Epithelial cell of prostate (primary cell): ENCODE measurements around the gene ZNF197.
"Not testable (repeated sequence)": the region's sequence is repeated elsewhere in the genome, so short reads cannot be mapped to it uniquely, and the experiment has no call there.

Source experiments
- DNase-seq: peaks from one replicate; pipeline ENCODE4 v3.0.0-alpha.2; 2011; ENCODE audit warnings: low read depth, low spot score
- H3K27ac ChIP-seq: fragments of 450-650 bp; 2 replicates; pipeline ENCODE4 v1.5.1; 2017; ENCODE audit warnings: mild to moderate bottlenecking

The ZNF197 gene

DNA sequence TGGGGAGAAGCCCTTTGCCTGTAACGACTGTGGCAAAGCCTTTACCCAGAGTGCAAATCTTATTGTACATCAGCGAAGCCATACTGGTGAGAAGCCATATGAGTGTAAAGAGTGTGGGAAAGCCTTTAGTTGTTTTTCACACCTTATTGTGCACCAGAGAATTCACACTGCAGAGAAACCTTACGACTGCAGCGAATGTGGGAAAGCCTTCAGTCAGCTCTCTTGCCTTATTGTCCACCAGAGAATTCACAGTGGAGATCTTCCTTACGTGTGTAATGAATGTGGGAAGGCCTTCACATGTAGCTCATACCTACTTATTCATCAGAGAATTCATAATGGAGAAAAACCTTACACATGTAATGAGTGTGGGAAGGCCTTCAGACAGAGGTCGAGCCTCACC, 34.6 kb downstream of the ZNF197 start:
- DNase-seq = no peak
- no peak overlapping the region for H3K27ac ChIP-seq

DNA sequence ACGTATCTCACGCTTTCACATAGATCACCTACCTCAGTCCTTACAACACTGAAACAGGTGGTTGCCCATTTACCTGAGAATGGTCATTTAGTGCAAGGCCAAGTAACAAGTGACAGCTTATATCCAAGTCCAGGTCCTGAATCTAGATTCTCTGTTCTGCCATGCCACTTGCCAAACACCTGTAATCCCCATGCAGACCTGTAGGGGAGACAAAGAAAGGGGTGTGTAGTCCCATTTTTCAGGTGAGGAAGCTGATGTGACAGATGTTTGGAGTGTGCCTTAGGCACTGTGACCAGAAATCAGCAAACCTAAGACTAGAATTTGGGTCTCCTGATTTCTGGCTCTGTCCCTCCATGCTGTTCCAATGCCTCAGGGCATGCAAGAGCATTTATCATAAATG, 36.4 kb downstream of the ZNF197 start:
- DNase-seq = no peak
- H3K27ac ChIP-seq = no peak overlapping the region

DNA sequence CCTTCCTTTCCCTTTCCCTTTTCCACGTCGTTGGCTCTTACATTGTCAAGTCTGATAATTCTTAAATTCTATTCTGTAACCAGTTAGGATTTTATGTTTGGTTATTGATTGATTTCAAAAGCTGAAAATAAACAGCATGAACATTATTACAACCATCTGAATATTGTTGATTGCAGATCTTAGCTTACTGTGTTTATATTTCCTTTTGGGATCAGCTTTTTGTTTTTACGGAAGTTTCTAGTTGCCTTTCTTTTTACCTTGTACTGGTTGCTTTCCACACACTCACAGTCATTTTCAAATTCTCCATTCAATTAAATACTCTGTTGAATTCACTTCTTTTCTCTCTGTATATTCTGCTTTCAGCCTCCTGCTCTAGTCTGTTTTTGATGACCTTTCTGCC, 40.3 kb downstream of the ZNF197 start:
- no peak overlapping the region for H3K27ac ChIP-seq
- DNase-seq = no peak

DNA sequence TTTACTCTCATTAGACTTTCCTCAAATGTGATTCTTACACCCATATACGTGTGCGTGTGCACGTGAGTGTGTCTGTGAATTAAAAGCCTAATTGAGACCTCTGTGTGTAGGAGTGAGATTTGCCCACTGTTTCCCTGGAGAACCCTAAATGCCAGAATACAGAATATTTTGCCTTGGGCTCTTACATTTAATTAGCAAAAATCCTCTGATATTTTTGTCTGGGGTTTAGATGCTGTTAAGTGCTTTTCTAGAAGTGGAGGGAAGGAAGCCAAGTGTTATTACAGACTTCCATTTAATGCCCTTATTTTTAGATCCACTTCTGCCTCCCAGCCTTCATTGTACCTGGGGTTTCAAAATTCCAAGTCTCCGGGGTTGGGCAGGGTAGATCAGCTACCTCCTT, 41.5 kb downstream of the ZNF197 start:
- DNase-seq = no peak

GRCh38 chr3:44669760-44670159, 44.9 kb downstream of the ZNF197 start:
- no peak for DNase-seq
- no peak overlapping the region for H3K27ac ChIP-seq

More for the DNA sequence above, 41.5 kb downstream of the ZNF197 start:
- peak overlapping the region; percentile 22 for H3K27ac ChIP-seq

DNA sequence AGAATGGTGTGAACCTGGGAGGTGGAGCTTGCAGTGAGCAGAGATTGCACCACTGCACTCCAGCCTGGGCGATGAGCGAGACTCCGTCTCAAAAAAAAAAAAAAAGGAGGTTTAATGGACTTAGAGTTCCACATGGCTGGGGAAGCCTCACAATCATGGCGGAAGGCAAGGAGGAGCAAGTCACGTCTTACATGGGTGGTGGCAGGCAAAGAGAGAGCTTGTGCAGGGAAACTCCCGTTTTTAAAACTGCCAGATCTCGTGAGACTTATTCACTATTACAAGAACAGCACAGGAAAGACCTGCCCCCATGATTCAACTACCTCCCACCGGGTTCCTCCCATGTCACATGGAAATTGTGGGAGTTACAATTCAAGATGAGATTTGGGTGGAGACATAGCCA, 48.6 kb downstream of the ZNF197 start:
- not testable (repeated sequence) for DNase-seq, H3K27ac ChIP-seq

DNA sequence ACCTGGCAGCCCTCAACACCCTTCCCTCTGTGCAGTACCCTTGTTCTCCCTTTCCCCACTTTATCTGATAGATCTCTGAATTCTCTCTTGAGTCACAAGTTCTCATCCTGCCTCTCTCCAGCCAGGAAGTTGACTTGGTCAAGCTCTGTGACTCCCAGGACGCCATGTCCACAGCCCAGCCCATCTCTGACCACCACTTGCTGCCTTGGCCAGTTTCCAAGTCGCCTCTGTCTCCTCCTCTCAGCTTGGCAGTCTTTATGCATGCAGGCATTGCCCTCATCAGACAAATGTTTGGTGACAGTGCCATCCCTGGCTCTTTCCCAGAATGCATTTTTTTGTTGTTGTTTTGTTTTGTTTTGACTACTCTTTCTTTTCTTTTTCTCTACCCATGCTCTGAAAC, 49.4 kb downstream of the ZNF197 start:
- no peak for DNase-seq
- no peak overlapping the region for H3K27ac ChIP-seq

DNA sequence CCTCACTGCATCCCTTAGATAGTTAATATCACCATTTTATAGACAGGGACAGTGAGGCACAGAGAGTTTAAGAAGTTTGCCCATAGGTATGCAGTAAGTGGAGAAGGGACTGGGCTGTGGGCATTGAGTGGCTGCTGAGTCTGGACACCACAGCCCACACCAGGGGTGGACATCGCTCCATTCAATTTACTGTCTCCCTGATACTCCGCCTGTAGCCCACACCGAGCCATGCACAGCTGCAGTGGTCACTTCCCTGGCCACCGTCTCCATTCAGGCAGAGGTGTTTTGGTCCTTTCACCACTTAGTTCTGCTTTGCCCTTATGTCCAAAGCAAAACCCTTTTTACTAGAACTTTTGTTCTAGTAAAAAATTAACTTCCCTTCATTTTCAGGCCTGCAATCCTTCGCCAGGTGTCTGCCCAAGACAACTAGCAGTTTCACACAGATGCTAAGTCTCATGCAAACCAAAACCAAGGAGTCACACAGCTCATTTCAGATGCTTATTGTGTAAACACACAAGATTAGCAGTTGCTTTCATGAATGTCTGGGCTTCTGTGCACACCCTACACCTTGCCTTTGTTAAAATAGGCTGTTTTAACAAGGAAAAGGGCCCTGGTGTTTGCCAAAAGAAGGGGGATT, 53.8 kb downstream of the ZNF197 start:
- no peak overlapping the region for H3K27ac ChIP-seq
- no peak for DNase-seq

- DNase-seq = no peak
- no peak overlapping the region for H3K27ac ChIP-seq
These were observed 56.2 kb downstream of the ZNF197 start for GRCh38 chr3:44680921-44681455.

- no peak for DNase-seq
- no peak overlapping the region for H3K27ac ChIP-seq
These were observed 57.5 kb downstream of the ZNF197 start for GRCh38 chr3:44682182-44682896.

DNA sequence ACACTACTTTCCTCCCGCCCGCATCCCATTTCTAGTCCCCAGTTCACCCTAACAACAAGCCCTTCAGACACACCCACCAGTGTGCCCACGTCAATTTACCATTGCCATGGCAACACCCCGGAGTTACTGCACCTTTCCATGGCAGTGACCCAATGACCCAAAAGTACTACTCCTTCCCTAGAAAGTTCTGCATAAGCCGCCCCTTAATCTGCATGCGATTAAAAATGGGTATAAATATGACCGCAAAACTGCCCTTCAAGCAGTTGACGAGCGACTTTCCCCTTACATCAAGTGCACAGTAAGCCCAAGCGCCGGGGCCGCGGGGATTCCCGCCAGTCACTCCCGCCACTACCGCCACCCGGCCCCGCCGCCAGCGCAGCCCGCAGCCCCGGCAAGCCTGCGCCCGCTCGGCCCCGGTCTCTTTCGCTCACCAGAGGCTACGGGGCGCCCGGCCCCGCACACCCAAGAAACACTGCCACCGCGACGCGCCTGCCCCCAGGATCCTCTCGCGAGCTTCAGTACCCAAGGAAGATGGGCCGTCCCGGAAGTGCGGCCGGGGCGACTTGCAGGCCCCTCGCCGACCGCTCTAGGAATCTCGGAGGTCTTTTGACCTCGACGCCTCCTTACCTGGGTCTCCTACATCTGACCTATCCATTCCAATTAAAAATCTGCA, 60.4 kb downstream of the ZNF197 start:
- peak; percentile 36 for DNase-seq
- no peak overlapping the region for H3K27ac ChIP-seq

DNA sequence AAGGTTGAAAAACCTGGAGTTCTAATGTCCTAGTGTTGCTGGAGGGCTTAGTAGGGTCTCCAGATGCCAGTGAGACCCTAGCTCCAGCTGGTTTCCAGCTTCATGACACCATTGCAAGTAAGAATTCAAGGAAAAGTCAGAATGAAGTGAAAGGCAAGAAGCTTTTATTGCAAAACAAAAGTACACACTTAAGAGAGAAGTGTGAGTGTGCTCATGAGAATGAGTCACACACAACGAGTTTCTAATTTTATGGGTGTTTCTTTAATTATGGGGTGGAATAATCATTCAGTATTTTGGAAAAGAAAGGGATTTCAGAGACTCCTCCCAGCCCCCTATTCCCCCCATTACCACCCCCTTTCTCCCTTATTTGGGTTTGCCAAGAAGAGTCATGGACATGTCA, 63.1 kb downstream of the ZNF197 start:
- no peak overlapping the region for H3K27ac ChIP-seq
- DNase-seq = no peak
